ENCODE data around the gene SPPL3.

GRCh38 chr12:120826335-120826734, 77.8 kb downstream of the SPPL3 start:
- no peak for TF ChIP-seq POLR2A (IDR thresholded peaks at IDR 0.05; ENCODE audit: low read depth, low read length)
- no peak for TF ChIP-seq POLR2AphosphoS5 (IDR thresholded peaks at IDR 0.05; ENCODE audit: low read depth, low read length)
- TF ChIP-seq TAF1 (IDR thresholded peaks at IDR 0.05; ENCODE audit: borderline replicate concordance, low read depth, low read length): no peak

Data from GM12892 (cell line).